RWPE2 (cell line): ENCODE data around the gene EFS.
A peak's percentile ranks its signal among the peaks of the same experiment; 100 is the strongest.

Experiments
- ATAC-seq: fragments of 200-7000 bp; cut with Tn5 transposase; 3 replicates; pipeline ENCODE4 v1.9.1; 2021; ENCODE audit warnings: low read depth
- DNase-seq: peaks from one replicate; pipeline ENCODE4 v3.0.0-alpha.2; 2020; ENCODE audit warnings: low spot score
- H3K27ac ChIP-seq: fragments of 450-650 bp; 2 replicates; pipeline ENCODE4 v1.5.1; 2017; ENCODE audit warnings: mild to moderate bottlenecking; ENCODE audit not compliant: poor library complexity, severe bottlenecking
- H3K27me3 ChIP-seq: fragments of 250-450 bp; sonication (Bioruptor Pico); 2 replicates; pipeline ENCODE4 v1.5.1; 2021; ENCODE audit warnings: mild to moderate bottlenecking, moderate library complexity; ENCODE audit not compliant: insufficient read depth, poor library complexity, severe bottlenecking
- H3K36me3 ChIP-seq: fragments of 250-450 bp; sonication (Bioruptor Pico); 2 replicates; pipeline ENCODE4 v1.5.1; 2020; ENCODE audit warnings: low read depth, mild to moderate bottlenecking, moderate library complexity
- H3K4me1 ChIP-seq: fragments of 250-450 bp; sonication (Bioruptor Pico); 2 replicates; pipeline ENCODE4 v1.5.1; 2021; ENCODE audit warnings: mild to moderate bottlenecking, moderate library complexity; ENCODE audit not compliant: insufficient read depth, poor library complexity, severe bottlenecking
- H3K4me3 ChIP-seq: fragments of 250-450 bp; sonication (Bioruptor Pico); 2 replicates; pipeline ENCODE4 v1.5.1; 2021; ENCODE audit warnings: mild to moderate bottlenecking, moderate library complexity; ENCODE audit not compliant: severe bottlenecking
- H3K9me3 ChIP-seq: fragments of 250-450 bp; sonication (Bioruptor Pico); 2 replicates; pipeline ENCODE4 v1.5.1; 2021; ENCODE audit warnings: mild to moderate bottlenecking, moderate library complexity; ENCODE audit not compliant: severe bottlenecking
- TF ChIP-seq, protein P1 (sequence below): fragments of 450-650 bp; IDR thresholded peaks from one replicate; pipeline ENCODE4 v1.5.1; 2017; ENCODE audit warnings: mild to moderate bottlenecking, moderate library complexity; ENCODE audit not compliant: poor library complexity, severe bottlenecking

The EFS gene

DNA sequence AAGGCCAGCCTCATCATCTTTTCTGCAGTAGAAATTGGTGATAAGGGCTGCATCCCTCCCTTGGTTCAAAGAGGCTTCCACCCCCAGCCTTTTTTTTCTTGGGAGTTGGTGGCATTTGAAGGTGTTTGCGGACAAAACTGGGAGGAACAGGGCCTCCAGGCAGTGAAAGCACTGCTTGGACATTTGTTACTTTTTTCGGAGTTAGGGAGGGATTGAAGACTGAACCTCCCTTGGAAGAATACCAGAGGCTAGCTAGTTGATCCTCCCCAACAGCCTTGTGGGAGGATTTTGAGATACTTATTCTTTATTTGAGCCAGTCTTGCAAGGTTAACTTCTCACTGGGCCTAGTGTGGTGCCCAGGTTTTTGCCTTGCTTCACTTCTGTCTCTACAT lies 40.5 kb downstream of the EFS start:
- TF ChIP-seq, protein P1, sequence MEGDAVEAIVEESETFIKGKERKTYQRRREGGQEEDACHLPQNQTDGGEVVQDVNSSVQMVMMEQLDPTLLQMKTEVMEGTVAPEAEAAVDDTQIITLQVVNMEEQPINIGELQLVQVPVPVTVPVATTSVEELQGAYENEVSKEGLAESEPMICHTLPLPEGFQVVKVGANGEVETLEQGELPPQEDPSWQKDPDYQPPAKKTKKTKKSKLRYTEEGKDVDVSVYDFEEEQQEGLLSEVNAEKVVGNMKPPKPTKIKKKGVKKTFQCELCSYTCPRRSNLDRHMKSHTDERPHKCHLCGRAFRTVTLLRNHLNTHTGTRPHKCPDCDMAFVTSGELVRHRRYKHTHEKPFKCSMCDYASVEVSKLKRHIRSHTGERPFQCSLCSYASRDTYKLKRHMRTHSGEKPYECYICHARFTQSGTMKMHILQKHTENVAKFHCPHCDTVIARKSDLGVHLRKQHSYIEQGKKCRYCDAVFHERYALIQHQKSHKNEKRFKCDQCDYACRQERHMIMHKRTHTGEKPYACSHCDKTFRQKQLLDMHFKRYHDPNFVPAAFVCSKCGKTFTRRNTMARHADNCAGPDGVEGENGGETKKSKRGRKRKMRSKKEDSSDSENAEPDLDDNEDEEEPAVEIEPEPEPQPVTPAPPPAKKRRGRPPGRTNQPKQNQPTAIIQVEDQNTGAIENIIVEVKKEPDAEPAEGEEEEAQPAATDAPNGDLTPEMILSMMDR: no peak
- ATAC-seq: no peak
- Histone ChIP-seq H3K27ac (no peak overlapping the region), H3K36me3 (peaks cover 39% of the 10 kb centered on the region), H3K27me3 (no peaks in the 10 kb centered on the region), H3K4me3 (no peak overlapping the region), H3K9me3 (no peaks in the 10 kb centered on the region), H3K4me1 (peaks cover 13% of the 10 kb centered on the region)
- no peak for DNase-seq

DNA sequence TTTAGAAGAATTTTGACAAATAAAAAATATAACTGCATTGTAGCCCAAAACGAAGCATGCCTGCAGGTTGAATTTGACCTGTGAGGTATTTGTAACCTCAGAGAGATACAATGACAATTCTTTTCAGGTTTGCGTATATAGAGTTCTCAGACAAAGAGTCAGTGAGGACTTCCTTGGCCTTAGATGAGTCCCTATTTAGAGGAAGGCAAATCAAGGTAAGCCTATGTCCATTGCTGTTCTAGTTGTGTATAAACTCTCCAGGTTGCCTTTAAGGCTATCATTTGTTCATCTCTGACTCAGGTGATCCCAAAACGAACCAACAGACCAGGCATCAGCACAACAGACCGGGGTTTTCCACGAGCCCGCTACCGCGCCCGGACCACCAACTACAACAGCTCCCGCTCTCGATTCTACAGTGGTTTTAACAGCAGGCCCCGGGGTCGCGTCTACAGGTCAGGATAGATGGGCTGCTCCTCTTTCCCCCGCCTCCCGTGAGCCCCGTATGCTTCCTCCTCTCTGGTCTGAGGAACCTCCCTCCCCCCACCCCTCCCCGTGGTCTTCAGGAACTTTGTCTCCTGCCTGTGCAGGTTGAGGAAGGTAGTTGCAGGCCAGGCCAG lies 41.0 kb downstream of the EFS start:
- Histone ChIP-seq H3K27ac (no peak overlapping the region), H3K4me3 (no peak overlapping the region)

GRCh38 chr14:23322568-23323517 lies 42.1 kb downstream of the EFS start:
- DNase-seq (no peak), ATAC-seq (no peak)
- TF ChIP-seq, protein P1: no peak
- H3K27me3 ChIP-seq: no peaks in the 10 kb centered on the region
- H3K4me1 ChIP-seq: peaks cover 13% of the 10 kb centered on the region
- peak overlapping the region; percentile 98 for H3K4me3 ChIP-seq
- peaks cover 43% of the 10 kb centered on the region for H3K36me3 ChIP-seq
- H3K27ac ChIP-seq: peak overlapping the region; percentile 70
- no peaks in the 10 kb centered on the region for H3K9me3 ChIP-seq

More for the DNA sequence above, 41.0 kb downstream of the EFS start:
- H3K4me1 ChIP-seq: peaks cover 13% of the 10 kb centered on the region
- H3K36me3 ChIP-seq: peaks cover 43% of the 10 kb centered on the region
- no peaks in the 10 kb centered on the region for H3K9me3 ChIP-seq
- ATAC-seq (no peak), DNase-seq (no peak)
- H3K27me3 ChIP-seq: no peaks in the 10 kb centered on the region
- TF ChIP-seq, protein P1: no peak

GRCh38 chr14:23321572-23322547 lies 43.1 kb downstream of the EFS start:
- TF ChIP-seq, protein P1: no peak
- Histone ChIP-seq H3K4me1 (peaks cover 13% of the 10 kb centered on the region), H3K27ac (peak overlapping the region; percentile 70), H3K36me3 (peaks cover 52% of the 10 kb centered on the region), H3K9me3 (no peaks in the 10 kb centered on the region), H3K4me3 (peak overlapping the region; percentile 98), H3K27me3 (no peaks in the 10 kb centered on the region)
- ATAC-seq (peak; percentile 7; the same call in 2 of the 3 replicates), DNase-seq (no peak)
